HEK293 (cell line): Measurements from ENCODE around the gene ATRNL1.
A peak's percentile ranks its signal among the peaks of the same experiment; 100 is the strongest.

Experiments
- BCL11A ChIP-seq: fragments of 450-650 bp; formaldehyde crosslinking; IDR thresholded peaks from 2 replicates; pipeline ENCODE4 v1.5.1; 2016; ENCODE audit warnings: low read depth, missing biosample characterization, missing genetic modification characterization
- GLIS2 ChIP-seq: fragments of 450-650 bp; formaldehyde crosslinking; IDR thresholded peaks from 2 replicates; pipeline ENCODE4 v1.5.1; 2016; ENCODE audit warnings: missing biosample characterization, missing genetic modification characterization
- OVOL3 ChIP-seq: fragments of 450-650 bp; formaldehyde crosslinking; IDR thresholded peaks from 2 replicates; pipeline ENCODE4 v1.5.1; 2016; ENCODE audit warnings: missing biosample characterization, missing genetic modification characterization
- PATZ1 ChIP-seq: fragments of 450-650 bp; formaldehyde crosslinking; IDR thresholded peaks from 2 replicates; pipeline ENCODE4 v1.5.1; 2016; ENCODE audit warnings: missing biosample characterization, missing genetic modification characterization
- REST ChIP-seq: fragments of 450-650 bp; formaldehyde crosslinking; IDR thresholded peaks from 2 replicates; pipeline ENCODE4 v1.5.1; 2016; ENCODE audit warnings: missing biosample characterization, missing genetic modification characterization
- ZBTB17 ChIP-seq: fragments of 450-650 bp; formaldehyde crosslinking; IDR thresholded peaks from 2 replicates; pipeline ENCODE4 v1.5.1; 2016; ENCODE audit warnings: missing biosample characterization, missing genetic modification characterization
- ZBTB48 ChIP-seq: fragments of 450-650 bp; formaldehyde crosslinking; IDR thresholded peaks from 2 replicates; pipeline ENCODE4 v1.5.1; 2016; ENCODE audit warnings: missing biosample characterization, missing genetic modification characterization
- ZBTB8A ChIP-seq: fragments of 450-650 bp; formaldehyde crosslinking; IDR thresholded peaks from 2 replicates; pipeline ENCODE4 v1.5.1; 2016; ENCODE audit warnings: missing biosample characterization, missing genetic modification characterization
- ZNF23 ChIP-seq: fragments of 450-650 bp; formaldehyde crosslinking; IDR thresholded peaks from 2 replicates; pipeline ENCODE4 v1.5.1; 2016; ENCODE audit warnings: missing biosample characterization, missing genetic modification characterization, borderline replicate concordance
- ZNF266 ChIP-seq: fragments of 450-650 bp; formaldehyde crosslinking; IDR thresholded peaks from 2 replicates; pipeline ENCODE4 v1.5.1; 2016; ENCODE audit warnings: missing biosample characterization, missing genetic modification characterization, low read depth
- ZNF302 ChIP-seq: fragments of 450-650 bp; formaldehyde crosslinking; IDR thresholded peaks from 2 replicates; pipeline ENCODE4 v1.5.1; 2016; ENCODE audit warnings: missing biosample characterization, missing genetic modification characterization, low read depth
- ZNF335 ChIP-seq: fragments of 450-650 bp; formaldehyde crosslinking; conservative IDR thresholded peaks from 2 replicates; pipeline ENCODE4 v1.5.1; 2016; ENCODE audit warnings: missing biosample characterization, missing genetic modification characterization
- ZNF394 ChIP-seq: fragments of 450-650 bp; formaldehyde crosslinking; IDR thresholded peaks from 2 replicates; pipeline ENCODE4 v1.5.1; 2016; ENCODE audit warnings: missing biosample characterization, missing genetic modification characterization, mild to moderate bottlenecking, moderate library complexity, borderline replicate concordance
- ZNF398 ChIP-seq: fragments of 450-650 bp; formaldehyde crosslinking; IDR thresholded peaks from 2 replicates; pipeline ENCODE4 v1.5.1; 2017; ENCODE audit warnings: missing biosample characterization, missing genetic modification characterization
- ZNF426 ChIP-seq: fragments of 450-650 bp; formaldehyde crosslinking; IDR thresholded peaks from 2 replicates; pipeline ENCODE4 v1.5.1; 2017; ENCODE audit warnings: missing biosample characterization, missing genetic modification characterization, mild to moderate bottlenecking, inconsistent platforms, moderate library complexity
- ZNF48 ChIP-seq: fragments of 450-650 bp; formaldehyde crosslinking; IDR thresholded peaks from 2 replicates; pipeline ENCODE4 v1.5.1; 2016; ENCODE audit warnings: missing biosample characterization, missing genetic modification characterization
- ZNF513 ChIP-seq: fragments of 450-650 bp; IDR thresholded peaks from 2 replicates; pipeline ENCODE4 v1.5.1; 2018; ENCODE audit warnings: missing biosample characterization, missing genetic modification characterization
- ZNF514 ChIP-seq: fragments of 450-650 bp; formaldehyde crosslinking; IDR thresholded peaks from 2 replicates; pipeline ENCODE4 v1.5.1; 2016; ENCODE audit warnings: missing biosample characterization, missing genetic modification characterization
- ZNF558 ChIP-seq: fragments of 450-650 bp; formaldehyde crosslinking; IDR thresholded peaks from 2 replicates; pipeline ENCODE4 v1.5.1; 2016; ENCODE audit warnings: missing biosample characterization, missing genetic modification characterization
- ZNF600 ChIP-seq: fragments of 450-650 bp; formaldehyde crosslinking; IDR thresholded peaks from 2 replicates; pipeline ENCODE4 v1.5.1; 2016; ENCODE audit warnings: missing biosample characterization, missing genetic modification characterization
- TF ChIP-seq, protein P1 (sequence below): fragments of 450-650 bp; formaldehyde crosslinking; IDR thresholded peaks from 2 replicates; pipeline ENCODE4 v1.5.1; 2016; ENCODE audit warnings: missing biosample characterization, missing genetic modification characterization
- TF ChIP-seq, protein P2 (sequence below): fragments of 450-650 bp; formaldehyde crosslinking; IDR thresholded peaks from 2 replicates; pipeline ENCODE4 v1.5.1; 2017; ENCODE audit warnings: missing biosample characterization, missing genetic modification characterization

Gene ATRNL1

GRCh38 chr10:115093286-115093775, at the start of gene ATRNL1 (continued):
- peak; percentile 54 for TF ChIP-seq REST
- TF ChIP-seq ZNF398 (tag by site-specific recombination): no peak
- peak; percentile 54; the same call in 1 of the 2 replicates for TF ChIP-seq PATZ1 (tag by site-specific recombination)
- TF ChIP-seq ZNF426 (tag by site-specific recombination): no peak
- peak; percentile 55; the same call in 1 of the 2 replicates for TF ChIP-seq ZNF600
- no peak for TF ChIP-seq ZNF23
- peak; percentile 35 for TF ChIP-seq GLIS2 (tag by site-specific recombination)
- TF ChIP-seq ZNF513: peak; percentile 58; the same call in 1 of the 2 replicates
- TF ChIP-seq ZNF558 (tag by site-specific recombination): no peak
- TF ChIP-seq, protein P1, sequence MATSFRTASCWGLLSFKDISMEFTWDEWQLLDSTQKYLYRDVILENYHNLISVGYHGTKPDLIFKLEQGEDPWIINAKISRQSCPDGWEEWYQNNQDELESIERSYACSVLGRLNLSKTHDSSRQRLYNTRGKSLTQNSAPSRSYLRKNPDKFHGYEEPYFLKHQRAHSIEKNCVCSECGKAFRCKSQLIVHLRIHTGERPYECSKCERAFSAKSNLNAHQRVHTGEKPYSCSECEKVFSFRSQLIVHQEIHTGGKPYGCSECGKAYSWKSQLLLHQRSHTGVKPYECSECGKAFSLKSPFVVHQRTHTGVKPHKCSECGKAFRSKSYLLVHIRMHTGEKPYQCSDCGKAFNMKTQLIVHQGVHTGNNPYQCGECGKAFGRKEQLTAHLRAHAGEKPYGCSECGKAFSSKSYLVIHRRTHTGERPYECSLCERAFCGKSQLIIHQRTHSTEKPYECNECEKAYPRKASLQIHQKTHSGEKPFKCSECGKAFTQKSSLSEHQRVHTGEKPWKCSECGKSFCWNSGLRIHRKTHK: no peak
- TF ChIP-seq ZNF335: peak; percentile 57
- TF ChIP-seq ZNF394 (tag by site-specific recombination): no peak; the same call in 1 of the 2 replicates
- TF ChIP-seq ZBTB8A (tag by site-specific recombination): peak; percentile 90
- no peak for TF ChIP-seq ZNF302 (tag by site-specific recombination)
- TF ChIP-seq ZBTB17 (tag by site-specific recombination): no peak
- TF ChIP-seq, protein P2, sequence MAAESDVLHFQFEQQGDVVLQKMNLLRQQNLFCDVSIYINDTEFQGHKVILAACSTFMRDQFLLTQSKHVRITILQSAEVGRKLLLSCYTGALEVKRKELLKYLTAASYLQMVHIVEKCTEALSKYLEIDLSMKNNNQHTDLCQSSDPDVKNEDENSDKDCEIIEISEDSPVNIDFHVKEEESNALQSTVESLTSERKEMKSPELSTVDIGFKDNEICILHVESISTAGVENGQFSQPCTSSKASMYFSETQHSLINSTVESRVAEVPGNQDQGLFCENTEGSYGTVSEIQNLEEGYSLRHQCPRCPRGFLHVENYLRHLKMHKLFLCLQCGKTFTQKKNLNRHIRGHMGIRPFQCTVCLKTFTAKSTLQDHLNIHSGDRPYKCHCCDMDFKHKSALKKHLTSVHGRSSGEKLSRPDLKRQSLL (tag by site-specific recombination): 0 out of 2 replicates have a peak, but pooled peaks have one; percentile 13
- no peak for TF ChIP-seq ZBTB48
- no peak for TF ChIP-seq ZNF266
- TF ChIP-seq ZNF48 (tag by site-specific recombination): no peak
- TF ChIP-seq ZNF514 (tag by site-specific recombination): no peak
- TF ChIP-seq OVOL3 (tag by site-specific recombination): no peak
- TF ChIP-seq BCL11A (tag by site-specific recombination): no peak
